Caco-2 (cell line): ENCODE results near the gene KLF17. TPM values are rescaled to one million over a fixed set of nuclear protein-coding genes. Genes with fewer than 3 reads are reported as not detected.

ENCODE experiments used
- BruUV-seq: library from RNA; stranded (reverse); fragments of 400-500 nt; replicated peaks from 2 replicates; lab custom pipeline; 2021; lab: Mats Ljungman, UMichigan
- CTCF ChIA-PET: fragments of 300-600 bp; sonication (Branson Sonifier 250); formaldehyde crosslinking; loops from one replicate; lab custom pipeline; 2022; ENCODE audit warnings: antibody characterized with exemption; lab: Charles Lee
- POLR2A ChIA-PET: fragments of 300-600 bp; sonication (Branson Sonifier 250); formaldehyde crosslinking; loops from one replicate; lab custom pipeline; 2022; ENCODE audit warnings: antibody characterized with exemption; lab: Charles Lee
- DNase-seq, 2 experiments: peaks; one replicate each; pipeline versions ENCODE4 v3.0.0 to v3.0.0-alpha.2; 2020 to 2022
- H3K27me3 ChIP-seq: replicated peaks from 2 replicates; pipeline ENCODE4 v1.6.0; 2011; ENCODE audit warnings: low read length; ENCODE audit not compliant: control insufficient read depth, insufficient read depth
- H3K36me3 ChIP-seq: 2 replicates; pipeline ENCODE4 v1.5.1; 2011; ENCODE audit warnings: low read length; ENCODE audit not compliant: control insufficient read depth, insufficient read depth
- H3K4me1 ChIP-seq: fragments of 250-450 bp; sonication (Bioruptor Pico); 2 replicates; pipeline ENCODE4 v1.5.1; 2020; ENCODE audit warnings: mild to moderate bottlenecking
- H3K4me3 ChIP-seq: 2 replicates; pipeline ENCODE4 v1.5.1; 2011; ENCODE audit warnings: low read depth, mild to moderate bottlenecking, control low read depth, low read length
- H3K9me3 ChIP-seq: fragments of 250-450 bp; sonication (Bioruptor Pico); 2 replicates; pipeline ENCODE4 v1.5.1; 2020; ENCODE audit warnings: mild to moderate bottlenecking, moderate library complexity
- H3K27ac Mint-ChIP-seq: one replicate; pipeline ENCODE4 v1.8.0; 2022; ENCODE audit warnings: mixed read lengths; ENCODE audit not compliant: unreplicated experiment
- H3K27me3 Mint-ChIP-seq: one replicate; pipeline ENCODE4 v1.8.0; 2022; ENCODE audit warnings: mixed read lengths; ENCODE audit not compliant: insufficient read depth, unreplicated experiment
- H3K36me3 Mint-ChIP-seq: one replicate; pipeline ENCODE4 v1.8.0; 2022; ENCODE audit warnings: mild to moderate bottlenecking, mixed read lengths; ENCODE audit not compliant: insufficient read depth, unreplicated experiment
- H3K4me1 Mint-ChIP-seq: one replicate; pipeline ENCODE4 v1.8.0; 2022; ENCODE audit warnings: low read depth, mixed read lengths; ENCODE audit not compliant: unreplicated experiment
- H3K4me3 Mint-ChIP-seq: one replicate; pipeline ENCODE4 v1.8.0; 2022; ENCODE audit warnings: mild to moderate bottlenecking, moderate library complexity, mixed read lengths; ENCODE audit not compliant: unreplicated experiment
- H3K9me3 Mint-ChIP-seq: one replicate; pipeline ENCODE4 v1.8.0; 2022; ENCODE audit warnings: mixed read lengths; ENCODE audit not compliant: unreplicated experiment
- CTCF ChIP-seq, 2 experiments: fragments of 200-600 bp in 1 of 2; IDR thresholded peaks; 1 replicate in 1 of 2; 2 replicates in 1 of 2; pipeline versions ENCODE4 v1.5.1 to v1.8.0; 2011 to 2022; ENCODE audit warnings: antibody characterized with exemption in 1 of 2, control low read depth in 1 of 2, inconsistent platforms in 1 of 2, low read depth in 1 of 2, low read length in 1 of 2, mild to moderate bottlenecking in 1 of 2, moderate library complexity in 1 of 2; ENCODE audit not compliant: insufficient read depth in 1 of 2, severe bottlenecking in 1 of 2, unreplicated experiment in 1 of 2
- intact Hi-C: fragments of 100-400 bp; cut with micrococcal nuclease; formaldehyde crosslinking; loops from one replicate; pipeline ENCODE4 v1.10.0; 2022; ENCODE audit not compliant: unreplicated experiment
- total RNA-seq: library from RNA; stranded (reverse); gene quantifications from 2 replicates; pipeline ENCODE4 v1.2.3, GENCODE V29; 2022

Gene KLF17
- total RNA-seq, 1 experiment from 2014 or later = not detected

- H3K9me3 Mint-ChIP-seq = no peaks in the 10 kb centered on the region
- Histone ChIP-seq H3K4me1 (no peaks in the 10 kb centered on the region), H3K27me3 (no peaks in the 10 kb centered on the region), H3K36me3 (no peaks in the 10 kb centered on the region), H3K9me3 (no peaks in the 10 kb centered on the region), H3K4me3 (no peak overlapping the region)
- intact Hi-C loops = no loop called here
- no peak for TF ChIP-seq CTCF (IDR thresholded peaks at IDR 0.05; ENCODE audit: insufficient read depth in 1 of 2, low read depth in 1 of 2, low read length in 1 of 2, severe bottlenecking in 1 of 2, unreplicated experiment in 1 of 2)
- peaks cover 10% of the 10 kb centered on the region for H3K27me3 Mint-ChIP-seq
- POLR2A ChIA-PET = no interaction called here
- no peak overlapping the region for H3K27ac Mint-ChIP-seq
- no peaks in the 10 kb centered on the region for H3K4me1 Mint-ChIP-seq
- no peak overlapping the region for H3K4me3 Mint-ChIP-seq
- no TSS peak for BruUV-seq
- CTCF ChIA-PET = no interaction called here
- no peaks in the 10 kb centered on the region for H3K36me3 Mint-ChIP-seq
- DNase-seq = no peak
Measured at GRCh38 chr1:44076066-44076465, 42.6 kb upstream of the KLF17 start.

- H3K36me3 ChIP-seq = no peaks in the 10 kb centered on the region
- no peak for TF ChIP-seq CTCF (IDR thresholded peaks at IDR 0.05; ENCODE audit: insufficient read depth in 1 of 2, low read depth in 1 of 2, low read length in 1 of 2, severe bottlenecking in 1 of 2, unreplicated experiment in 1 of 2)
- H3K27ac Mint-ChIP-seq = no peak overlapping the region
- H3K36me3 Mint-ChIP-seq = no peaks in the 10 kb centered on the region
- CTCF ChIA-PET = no interaction called here
- H3K27me3 Mint-ChIP-seq = peaks cover 13% of the 10 kb centered on the region
- H3K4me3 Mint-ChIP-seq = no peak overlapping the region
- no peaks in the 10 kb centered on the region for H3K4me1 ChIP-seq
- no TSS peak for BruUV-seq
- no peaks in the 10 kb centered on the region for H3K9me3 Mint-ChIP-seq
- no peaks in the 10 kb centered on the region for H3K9me3 ChIP-seq
- no peaks in the 10 kb centered on the region for H3K4me1 Mint-ChIP-seq
- DNase-seq = no peak
- intact Hi-C loops = no loop called here
- no peaks in the 10 kb centered on the region for H3K27me3 ChIP-seq
- POLR2A ChIA-PET = no interaction called here
- H3K4me3 ChIP-seq = no peak overlapping the region
Measured at GRCh38 chr1:44077421-44077820, 41.2 kb upstream of the KLF17 start.

DNA sequence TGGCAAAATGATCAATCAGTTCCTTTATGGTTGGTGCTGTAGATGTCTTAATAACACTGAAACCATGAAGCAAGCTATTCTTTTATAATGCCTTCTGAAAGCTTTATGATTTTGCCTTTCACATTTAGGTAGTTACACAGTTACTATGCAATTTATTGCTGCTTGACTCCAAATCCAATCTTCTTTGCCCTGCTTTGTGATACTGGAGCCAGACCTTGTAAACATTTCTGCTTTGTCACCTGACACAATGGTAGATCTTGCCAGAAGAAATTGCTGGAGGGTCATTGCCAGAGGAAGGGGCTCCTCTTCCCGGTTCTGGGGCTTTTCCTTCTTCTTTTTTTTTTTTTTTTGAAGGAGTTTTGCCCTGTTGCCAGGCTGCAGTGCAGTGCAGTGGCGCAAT, 40.5 kb upstream of the KLF17 start:
- Mint-ChIP-seq H3K27me3 (peaks cover 9% of the 10 kb centered on the region), H3K9me3 (no peaks in the 10 kb centered on the region), H3K36me3 (no peaks in the 10 kb centered on the region), H3K4me3 (no peak overlapping the region), H3K27ac (no peak overlapping the region), H3K4me1 (no peaks in the 10 kb centered on the region)
- ChIA-PET CTCF (no interaction called here), POLR2A (no interaction called here)
- no peaks in the 10 kb centered on the region for H3K4me1 ChIP-seq
- DNase-seq = no peak
- TF ChIP-seq CTCF (IDR thresholded peaks at IDR 0.05; ENCODE audit: insufficient read depth in 1 of 2, low read depth in 1 of 2, low read length in 1 of 2, severe bottlenecking in 1 of 2, unreplicated experiment in 1 of 2) = no peak
- no peak overlapping the region for H3K4me3 ChIP-seq
- no TSS peak for BruUV-seq
- intact Hi-C loops = no loop called here
- H3K36me3 ChIP-seq = no peaks in the 10 kb centered on the region
- no peaks in the 10 kb centered on the region for H3K9me3 ChIP-seq
- H3K27me3 ChIP-seq = no peaks in the 10 kb centered on the region
